NCI-H69 (cell line): ENCODE results near the gene SLC4A3.
"Not testable (repeated sequence)": the region's sequence is repeated elsewhere in the genome, so short reads cannot be mapped to it uniquely, and the experiment has no call there.

Experiments
- DNase-seq: peaks from one replicate; lab custom pipeline; 2025; lab: John Stamatoyannopoulos, UW

The SLC4A3 gene

GRCh38 chr2:219648963-219649362 lies 21.5 kb downstream of the SLC4A3 start:
- no peak for DNase-seq

- DNase-seq, result no peak
Measured at GRCh38 chr2:219650426-219651248, 23.2 kb downstream of the SLC4A3 start.

GRCh38 chr2:219651656-219652055 lies 24.2 kb downstream of the SLC4A3 start:
- DNase-seq, result not testable (repeated sequence)

- DNase-seq, result no peak
Measured at GRCh38 chr2:219656526-219656925, 29.1 kb downstream of the SLC4A3 start.

- DNase-seq, result no peak
Measured at GRCh38 chr2:219658196-219658846, 30.9 kb downstream of the SLC4A3 start.

- no peak for DNase-seq
Measured at GRCh38 chr2:219658874-219659273, 31.4 kb downstream of the SLC4A3 start.

- no peak for DNase-seq
Measured at GRCh38 chr2:219661197-219661954, 33.9 kb downstream of the SLC4A3 start.

- no peak for DNase-seq
Measured at GRCh38 chr2:219661955-219662395, 34.5 kb downstream of the SLC4A3 start.

GRCh38 chr2:219662566-219662965 lies 35.1 kb downstream of the SLC4A3 start:
- DNase-seq, result no peak

GRCh38 chr2:219663116-219663762 lies 35.8 kb downstream of the SLC4A3 start:
- DNase-seq, result no peak

GRCh38 chr2:219664041-219664440 lies 36.6 kb downstream of the SLC4A3 start:
- DNase-seq, result no peak

- DNase-seq, result no peak
Measured at GRCh38 chr2:219664944-219665343, 37.5 kb downstream of the SLC4A3 start.

GRCh38 chr2:219665926-219666325 lies 38.5 kb downstream of the SLC4A3 start:
- no peak for DNase-seq

GRCh38 chr2:219668316-219668715 lies 40.9 kb downstream of the SLC4A3 start:
- DNase-seq, result no peak

- DNase-seq, result no peak
Measured at GRCh38 chr2:219670386-219670785, 43.0 kb downstream of the SLC4A3 start.

- no peak for DNase-seq
Measured at GRCh38 chr2:219671279-219671678, 43.8 kb downstream of the SLC4A3 start.

GRCh38 chr2:219672406-219672805 lies 45.0 kb downstream of the SLC4A3 start:
- DNase-seq, result no peak

- peak; percentile 3 for DNase-seq
Measured at GRCh38 chr2:219675221-219675620, 47.8 kb downstream of the SLC4A3 start.

- DNase-seq, result no peak
Measured at GRCh38 chr2:219676586-219676985, 49.2 kb downstream of the SLC4A3 start.

- no peak for DNase-seq
Measured at GRCh38 chr2:219679041-219679440, 51.6 kb downstream of the SLC4A3 start.

- DNase-seq, result no peak
Measured at GRCh38 chr2:219679571-219679970, 52.1 kb downstream of the SLC4A3 start.
